ENCODE data around the gene FAM186B.

DNA sequence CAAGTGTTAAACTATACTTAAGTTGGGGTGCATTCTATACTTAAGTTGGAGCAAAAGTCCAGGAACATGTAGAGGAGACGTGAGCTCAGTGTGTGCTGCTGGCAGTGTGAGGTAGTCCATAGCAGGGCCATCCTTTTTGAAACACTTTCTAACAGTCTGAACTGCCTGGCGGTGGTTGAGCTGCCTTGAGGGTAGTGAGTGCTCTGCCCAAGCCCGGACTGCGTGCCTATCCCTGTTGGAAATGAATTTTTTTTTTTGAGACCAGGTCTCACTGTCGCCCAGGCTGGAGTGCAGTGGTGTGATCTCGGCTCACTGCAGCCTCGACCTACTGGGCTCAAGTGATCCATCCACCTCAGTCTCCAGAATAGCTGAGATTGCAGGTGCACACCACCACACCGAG is 52.5 kb downstream of the FAM186B start:
- TF ChIP-seq CREB1 (CRISPR knock-in tag; IDR thresholded peaks at IDR 0.05) (no peak), SMAD3 (CRISPR knock-in tag; IDR thresholded peaks at IDR 0.05; ENCODE audit: borderline replicate concordance) (no peak), ETV6 (CRISPR knock-in tag; IDR thresholded peaks at IDR 0.05) (no peak), JUN (CRISPR knock-in tag; IDR thresholded peaks at IDR 0.05) (no peak), NR3C1 (CRISPR knock-in tag; conservative IDR thresholded peaks at IDR 0.05; ENCODE audit: low read depth) (no peak), PREB (CRISPR knock-in tag; IDR thresholded peaks at IDR 0.05; ENCODE audit: borderline replicate concordance) (no peak)
- TF ChIP-seq, protein P1, sequence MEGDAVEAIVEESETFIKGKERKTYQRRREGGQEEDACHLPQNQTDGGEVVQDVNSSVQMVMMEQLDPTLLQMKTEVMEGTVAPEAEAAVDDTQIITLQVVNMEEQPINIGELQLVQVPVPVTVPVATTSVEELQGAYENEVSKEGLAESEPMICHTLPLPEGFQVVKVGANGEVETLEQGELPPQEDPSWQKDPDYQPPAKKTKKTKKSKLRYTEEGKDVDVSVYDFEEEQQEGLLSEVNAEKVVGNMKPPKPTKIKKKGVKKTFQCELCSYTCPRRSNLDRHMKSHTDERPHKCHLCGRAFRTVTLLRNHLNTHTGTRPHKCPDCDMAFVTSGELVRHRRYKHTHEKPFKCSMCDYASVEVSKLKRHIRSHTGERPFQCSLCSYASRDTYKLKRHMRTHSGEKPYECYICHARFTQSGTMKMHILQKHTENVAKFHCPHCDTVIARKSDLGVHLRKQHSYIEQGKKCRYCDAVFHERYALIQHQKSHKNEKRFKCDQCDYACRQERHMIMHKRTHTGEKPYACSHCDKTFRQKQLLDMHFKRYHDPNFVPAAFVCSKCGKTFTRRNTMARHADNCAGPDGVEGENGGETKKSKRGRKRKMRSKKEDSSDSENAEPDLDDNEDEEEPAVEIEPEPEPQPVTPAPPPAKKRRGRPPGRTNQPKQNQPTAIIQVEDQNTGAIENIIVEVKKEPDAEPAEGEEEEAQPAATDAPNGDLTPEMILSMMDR (IDR thresholded peaks at IDR 0.05), result no peak
- TF ChIP-seq, protein P2, sequence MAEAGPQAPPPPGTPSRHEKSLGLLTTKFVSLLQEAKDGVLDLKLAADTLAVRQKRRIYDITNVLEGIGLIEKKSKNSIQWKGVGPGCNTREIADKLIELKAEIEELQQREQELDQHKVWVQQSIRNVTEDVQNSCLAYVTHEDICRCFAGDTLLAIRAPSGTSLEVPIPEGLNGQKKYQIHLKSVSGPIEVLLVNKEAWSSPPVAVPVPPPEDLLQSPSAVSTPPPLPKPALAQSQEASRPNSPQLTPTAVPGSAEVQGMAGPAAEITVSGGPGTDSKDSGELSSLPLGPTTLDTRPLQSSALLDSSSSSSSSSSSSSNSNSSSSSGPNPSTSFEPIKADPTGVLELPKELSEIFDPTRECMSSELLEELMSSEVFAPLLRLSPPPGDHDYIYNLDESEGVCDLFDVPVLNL (CRISPR knock-in tag; IDR thresholded peaks at IDR 0.05; ENCODE audit: borderline replicate concordance, low read depth), result no peak

All from WTC11 (cell line).